GM03348 (cell line): Measurements from ENCODE around the gene SLCO2B1.

Experiments used
- DNase-seq: peaks from one replicate; pipeline ENCODE4 v3.0.0; 2012; ENCODE audit warnings: low spot score

Gene SLCO2B1

DNA sequence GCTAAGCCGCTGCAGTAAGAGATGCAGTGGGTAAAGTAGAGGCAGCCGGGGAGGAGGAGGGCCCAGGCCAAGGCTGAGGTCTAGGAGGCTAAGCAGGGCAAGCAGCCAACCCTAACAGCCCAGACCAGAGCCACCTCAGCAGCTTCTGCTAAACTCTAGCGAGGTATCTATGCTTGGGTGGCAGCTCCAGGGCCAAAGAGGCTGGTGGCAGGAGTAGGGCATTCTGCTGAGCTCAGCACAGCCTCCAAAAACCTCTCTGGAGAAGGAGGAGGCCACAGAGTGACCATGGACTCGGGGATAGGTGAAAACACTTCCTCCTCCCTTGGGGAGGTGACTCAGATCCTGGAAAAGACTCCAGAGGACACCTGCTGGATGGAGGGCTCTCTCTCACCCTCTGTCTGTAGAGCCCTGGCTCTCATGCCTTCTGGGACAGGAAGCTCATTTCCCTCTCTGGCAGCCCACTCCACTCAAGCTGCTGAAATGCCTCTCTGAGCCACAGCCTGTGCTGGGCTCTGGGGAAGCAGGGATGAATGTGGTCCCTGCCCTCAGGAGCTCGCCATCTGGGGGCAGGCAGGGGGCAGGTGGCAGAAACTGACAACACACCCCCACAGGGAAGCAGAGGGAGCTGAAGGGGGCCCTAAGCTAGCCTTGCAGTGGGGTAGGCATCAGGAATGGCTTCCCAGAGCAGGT is 73.2 kb downstream of the SLCO2B1 start:
- no peak for DNase-seq

GRCh38 chr11:75225794-75226193 is 74.9 kb downstream of the SLCO2B1 start:
- no peak for DNase-seq

GRCh38 chr11:75229466-75229865 is 78.6 kb downstream of the SLCO2B1 start:
- no peak for DNase-seq

DNA sequence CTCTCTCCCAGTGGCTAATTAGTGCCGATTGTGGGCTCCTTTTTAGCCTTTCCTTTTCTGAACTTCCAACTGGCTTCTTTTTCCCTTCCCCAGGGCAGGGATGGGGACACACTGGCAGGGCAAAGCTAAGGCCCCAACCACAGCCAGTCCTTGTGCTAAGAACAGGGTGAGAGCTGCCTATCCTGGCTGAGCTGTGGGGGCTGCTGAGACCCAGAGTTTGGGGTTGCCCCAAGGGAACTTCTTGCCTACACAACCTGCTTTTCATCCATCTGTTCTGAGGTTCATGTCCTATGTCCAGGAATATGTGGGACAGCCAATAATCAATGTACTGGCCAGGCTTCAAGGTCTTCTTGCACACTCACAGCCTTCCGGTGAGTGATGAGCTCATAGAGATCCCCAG is 79.7 kb downstream of the SLCO2B1 start:
- DNase-seq = no peak

DNA sequence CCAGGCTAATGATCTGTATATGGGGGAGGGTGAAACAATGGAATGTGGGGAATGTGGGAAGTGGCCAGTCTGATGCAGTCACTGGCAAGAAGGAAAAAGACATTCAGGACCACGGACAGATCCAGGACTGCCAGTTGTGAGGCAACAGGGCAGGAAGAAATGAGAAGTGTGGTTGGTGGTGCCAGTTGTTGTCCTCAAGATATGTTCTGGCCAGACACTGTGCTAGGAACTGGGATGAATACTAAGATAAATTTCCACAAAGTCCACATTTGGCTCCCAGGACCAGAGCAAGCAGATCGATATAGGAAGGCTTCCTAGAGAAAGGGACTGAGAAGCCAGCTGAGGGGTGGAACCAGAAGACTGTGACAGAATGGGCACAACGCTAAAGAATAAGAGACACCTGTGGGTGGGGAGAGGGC is 82.9 kb downstream of the SLCO2B1 start:
- DNase-seq = peak; percentile 67

GRCh38 chr11:75236062-75236461 is 85.2 kb downstream of the SLCO2B1 start:
- DNase-seq = no peak

- no peak for DNase-seq
Measured at GRCh38 chr11:75237050-75237449, 86.1 kb downstream of the SLCO2B1 start.

DNA sequence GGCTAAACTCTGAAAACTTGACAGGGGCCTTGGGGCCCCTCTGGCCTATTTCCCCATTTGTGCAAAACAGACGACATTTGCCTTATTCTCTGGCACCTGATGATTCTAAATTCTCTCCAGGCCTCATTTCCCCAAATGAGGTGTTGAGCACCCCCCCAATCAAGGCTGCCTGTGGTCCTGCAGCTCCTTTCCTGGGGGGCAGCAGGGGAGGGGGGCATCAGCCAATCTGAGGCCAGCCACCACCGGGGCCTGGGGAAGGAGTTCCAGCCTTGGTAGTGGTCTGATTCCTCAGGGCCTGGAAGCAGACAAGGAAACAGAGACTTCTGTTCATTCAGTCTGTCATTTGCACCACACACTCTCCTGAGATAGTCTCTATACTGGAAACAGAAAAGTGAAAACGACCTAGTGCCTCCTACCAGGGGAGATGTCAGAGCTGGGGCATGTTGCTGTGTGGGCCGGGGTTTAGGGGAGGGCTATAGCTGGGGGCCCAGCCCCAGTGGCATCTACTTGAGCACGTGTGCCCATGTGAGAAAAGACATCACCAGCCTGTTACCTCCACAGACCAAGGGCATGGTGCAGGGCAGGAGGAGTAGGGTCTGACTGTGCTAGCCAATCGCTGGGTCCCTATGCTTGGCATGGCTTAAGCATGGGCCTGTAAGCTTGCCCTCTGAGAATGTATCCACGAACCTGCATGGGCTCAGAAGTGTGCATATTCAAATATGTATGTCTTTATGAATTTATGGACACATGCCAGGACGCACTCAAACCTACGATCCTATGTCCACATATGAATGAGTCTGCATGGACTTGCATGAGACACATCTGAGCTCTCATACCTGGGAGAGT is 87.9 kb downstream of the SLCO2B1 start:
- no peak for DNase-seq

DNA sequence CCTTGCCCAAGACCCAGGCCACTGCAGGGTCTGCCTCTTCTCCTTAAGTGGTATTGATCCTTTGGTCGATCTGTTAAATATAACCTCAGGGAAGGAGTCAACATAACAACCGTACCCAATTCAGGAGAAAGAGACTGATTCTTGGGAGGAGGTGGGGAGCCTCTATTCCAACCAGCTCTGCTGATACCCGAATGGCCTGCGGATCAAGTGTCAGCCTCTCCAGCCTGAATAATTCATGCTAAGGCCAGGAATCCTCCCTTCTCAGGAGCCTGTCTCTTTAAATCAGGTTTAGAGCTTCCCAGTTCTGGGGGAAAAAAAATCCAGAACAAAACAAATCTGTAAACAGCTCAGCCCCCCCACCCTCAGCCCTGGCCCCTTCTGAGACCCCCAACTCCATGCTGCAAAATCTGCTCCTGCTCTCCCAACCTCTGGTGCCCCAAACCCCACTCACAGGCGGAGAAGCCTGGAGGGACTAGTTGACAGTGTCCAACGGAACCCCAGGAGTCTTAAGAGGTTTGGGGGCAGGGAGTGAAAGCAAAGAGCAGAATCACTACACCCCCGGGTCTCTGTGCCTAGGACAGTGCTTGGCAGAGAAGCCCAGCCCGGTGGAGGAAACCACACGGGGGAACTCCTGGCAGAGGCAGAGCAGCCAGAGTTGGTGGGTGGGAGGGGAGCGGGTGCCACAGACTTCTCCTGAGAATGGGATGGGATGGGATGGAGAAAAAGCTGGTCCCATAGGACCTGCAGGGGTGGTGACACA is 88.8 kb downstream of the SLCO2B1 start:
- no peak for DNase-seq

DNA sequence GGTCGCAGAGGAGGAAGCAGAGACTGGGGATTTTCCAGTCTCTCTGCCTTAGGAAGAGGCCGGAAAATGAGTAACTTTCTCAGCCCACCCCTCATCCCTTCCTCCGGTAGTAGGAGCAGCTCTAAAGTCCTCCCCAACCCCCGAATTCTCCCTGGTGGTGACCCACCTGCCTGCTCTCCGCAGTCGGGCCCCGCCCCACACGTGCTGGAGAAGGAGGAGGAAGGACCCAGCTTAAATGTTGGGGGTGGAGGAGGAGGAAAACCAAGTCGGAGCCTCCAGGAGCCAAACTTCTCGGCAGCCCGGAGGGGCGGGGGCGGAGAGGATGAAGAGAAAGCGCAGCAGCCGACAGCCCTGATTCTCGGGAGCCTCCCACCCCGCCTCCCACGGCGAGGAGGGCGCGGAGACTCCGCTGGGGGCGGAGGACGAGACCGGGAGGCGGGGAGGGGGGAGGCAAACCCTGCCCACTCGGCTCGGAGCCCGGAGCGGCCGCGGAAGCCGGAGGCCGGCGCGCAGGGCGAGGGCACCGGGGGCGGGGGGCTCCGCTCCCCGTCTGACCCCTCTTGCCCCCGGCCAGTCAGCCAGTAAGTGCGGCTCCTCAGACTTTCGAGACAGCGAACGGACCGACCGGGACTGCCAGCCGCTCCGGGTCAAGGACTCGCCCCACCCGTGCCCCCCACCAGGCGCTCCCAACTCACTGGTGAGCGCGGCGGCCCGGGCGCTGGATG is 89.6 kb downstream of the SLCO2B1 start, which contains the start of gene TPBGL:
TPBGL (plus strand) TSS at position 464 of the 725 bp plus-strand sequence. CDS start 276 bp downstream, outside the sequence.
- no peak for DNase-seq

GRCh38 chr11:75241036-75241905 is 90.4 kb downstream of the SLCO2B1 start:
- DNase-seq = peak; percentile 98

DNA sequence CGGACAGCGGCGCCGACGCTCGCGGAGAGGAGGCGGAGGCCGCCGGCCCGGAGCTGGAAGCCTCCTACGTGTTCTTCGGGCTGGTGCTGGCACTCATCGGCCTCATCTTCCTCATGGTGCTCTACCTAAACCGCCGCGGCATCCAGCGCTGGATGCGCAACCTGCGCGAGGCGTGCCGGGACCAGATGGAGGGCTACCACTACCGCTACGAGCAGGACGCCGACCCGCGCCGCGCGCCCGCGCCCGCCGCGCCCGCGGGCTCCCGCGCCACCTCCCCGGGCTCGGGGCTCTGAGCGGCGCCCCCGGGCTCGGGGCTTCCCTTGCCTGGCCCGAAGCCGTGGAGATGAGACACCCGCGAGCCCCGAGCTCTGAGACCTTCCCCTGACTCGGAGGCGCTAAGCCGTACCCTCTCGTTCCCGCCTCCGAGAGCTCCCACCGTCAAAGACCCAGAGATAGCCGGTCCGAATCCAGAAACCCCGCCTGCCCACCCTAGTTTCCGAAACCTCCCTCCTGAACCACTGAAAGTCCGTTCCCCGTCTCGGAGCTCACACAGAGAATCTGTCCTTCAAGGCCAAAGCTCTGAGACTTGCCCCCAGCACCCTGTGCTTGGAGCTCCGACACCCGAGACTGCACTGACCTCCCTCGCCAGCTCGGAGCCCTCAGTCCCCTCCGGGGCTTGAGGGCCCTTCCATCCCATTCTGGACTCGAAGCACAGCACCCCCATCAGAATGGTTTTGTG is 91.2 kb downstream of the SLCO2B1 start:
- no peak for DNase-seq

GRCh38 chr11:75242722-75243600 is 92.1 kb downstream of the SLCO2B1 start:
- no peak for DNase-seq

GRCh38 chr11:75244052-75244814 is 93.3 kb downstream of the SLCO2B1 start:
- DNase-seq = no peak

DNA sequence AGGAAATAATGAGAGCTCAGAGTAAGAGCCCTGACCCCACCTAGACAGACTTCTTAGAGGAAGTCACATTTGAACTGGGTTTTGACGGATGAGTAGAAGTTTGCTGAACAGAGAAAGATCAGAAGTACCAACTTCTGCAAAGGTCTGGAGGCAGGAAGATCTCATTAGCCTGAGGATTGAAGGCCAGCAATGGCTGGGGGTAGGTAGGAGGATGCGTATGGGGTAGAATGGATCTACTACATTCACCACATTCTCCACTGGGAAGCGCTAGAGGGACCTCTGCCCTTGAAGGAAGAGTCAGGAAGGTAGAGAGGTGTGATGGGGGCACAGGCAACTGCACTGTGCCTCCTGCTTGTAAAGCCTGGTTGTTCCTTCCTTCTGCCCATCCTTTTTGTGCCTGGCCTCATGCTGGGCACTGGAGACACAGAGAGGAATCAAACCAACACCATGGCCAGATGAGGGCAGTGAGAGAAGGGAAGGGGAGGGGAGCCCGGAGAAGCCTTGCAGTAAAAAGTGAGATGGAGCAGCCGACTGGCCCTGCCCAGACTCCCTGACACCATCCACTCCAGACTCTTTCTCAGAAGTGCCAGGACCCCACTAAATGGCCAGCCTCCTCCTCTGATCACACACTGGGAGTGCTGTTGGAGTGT is 94.6 kb downstream of the SLCO2B1 start:
- DNase-seq = no peak

- DNase-seq = no peak
Measured at GRCh38 chr11:75246006-75246670, 95.2 kb downstream of the SLCO2B1 start.

GRCh38 chr11:75246671-75247350 is 95.9 kb downstream of the SLCO2B1 start:
- no peak for DNase-seq
